Ishikawa (cell line): ENCODE measurements around the gene ZBTB1.

ENCODE experiments used
- CEBPB ChIP-seq: IDR thresholded peaks from 2 replicates; pipeline ENCODE4 v1.6.1; 2012
- CREB1 ChIP-seq: IDR thresholded peaks from 2 replicates; pipeline ENCODE4 v1.6.1; 2012; ENCODE audit warnings: low read depth
- EGR1 ChIP-seq: IDR thresholded peaks from 2 replicates; pipeline ENCODE4 v1.6.1; 2012
- EP300 ChIP-seq: IDR thresholded peaks from 2 replicates; pipeline ENCODE4 v1.6.1; 2012; ENCODE audit warnings: borderline replicate concordance
- FOXM1 ChIP-seq: IDR thresholded peaks from 2 replicates; pipeline ENCODE4 v1.6.1; 2012; ENCODE audit warnings: low read depth, borderline replicate concordance
- NFIC ChIP-seq: IDR thresholded peaks from 2 replicates; pipeline ENCODE4 v1.6.1; 2012
- RAD21 ChIP-seq: IDR thresholded peaks from 2 replicates; pipeline ENCODE4 v1.6.1; 2012; ENCODE audit warnings: low read depth
- TAF1 ChIP-seq: IDR thresholded peaks from 2 replicates; pipeline ENCODE4 v1.6.1; 2012; ENCODE audit warnings: low read depth, mild to moderate bottlenecking
- TCF12 ChIP-seq: IDR thresholded peaks from 2 replicates; pipeline ENCODE4 v1.6.1; 2012; ENCODE audit warnings: low read depth
- TEAD4 ChIP-seq: IDR thresholded peaks from 2 replicates; pipeline ENCODE4 v1.6.1; 2012
- YY1 ChIP-seq: IDR thresholded peaks from 2 replicates; pipeline ENCODE4 v1.6.1; 2012; ENCODE audit warnings: low read depth
- ZBTB7A ChIP-seq: IDR thresholded peaks from 2 replicates; pipeline ENCODE4 v1.6.1; 2012; ENCODE audit warnings: low read depth
- TF ChIP-seq, protein P1 (sequence below): IDR thresholded peaks from 2 replicates; pipeline ENCODE4 v1.6.1; 2012; ENCODE audit warnings: low read depth, mild to moderate bottlenecking
- TF ChIP-seq, protein P2 (sequence below): IDR thresholded peaks from 2 replicates; pipeline ENCODE4 v1.6.1; 2012
- TF ChIP-seq, protein P3 (sequence below): IDR thresholded peaks from 2 replicates; pipeline ENCODE4 v1.6.1; 2012

Gene ZBTB1

DNA sequence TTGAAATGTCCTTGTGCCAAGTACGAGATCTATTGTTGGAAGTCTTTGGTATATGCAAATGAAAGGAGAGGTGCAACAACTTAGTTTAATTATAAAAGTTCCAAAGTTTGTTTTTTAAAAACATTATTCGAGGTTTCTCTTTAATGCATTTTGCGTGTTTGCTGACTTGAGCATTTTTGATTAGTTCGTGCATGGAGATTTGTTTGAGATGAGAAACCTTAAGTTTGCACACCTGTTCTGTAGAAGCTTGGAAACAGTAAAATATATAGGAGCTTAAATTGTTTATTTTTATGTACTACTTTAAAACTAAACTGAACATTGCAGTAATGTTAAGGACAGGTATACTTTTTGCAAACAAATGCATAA is 38.2 kb downstream of the ZBTB1 start:
- TF ChIP-seq, protein P1, sequence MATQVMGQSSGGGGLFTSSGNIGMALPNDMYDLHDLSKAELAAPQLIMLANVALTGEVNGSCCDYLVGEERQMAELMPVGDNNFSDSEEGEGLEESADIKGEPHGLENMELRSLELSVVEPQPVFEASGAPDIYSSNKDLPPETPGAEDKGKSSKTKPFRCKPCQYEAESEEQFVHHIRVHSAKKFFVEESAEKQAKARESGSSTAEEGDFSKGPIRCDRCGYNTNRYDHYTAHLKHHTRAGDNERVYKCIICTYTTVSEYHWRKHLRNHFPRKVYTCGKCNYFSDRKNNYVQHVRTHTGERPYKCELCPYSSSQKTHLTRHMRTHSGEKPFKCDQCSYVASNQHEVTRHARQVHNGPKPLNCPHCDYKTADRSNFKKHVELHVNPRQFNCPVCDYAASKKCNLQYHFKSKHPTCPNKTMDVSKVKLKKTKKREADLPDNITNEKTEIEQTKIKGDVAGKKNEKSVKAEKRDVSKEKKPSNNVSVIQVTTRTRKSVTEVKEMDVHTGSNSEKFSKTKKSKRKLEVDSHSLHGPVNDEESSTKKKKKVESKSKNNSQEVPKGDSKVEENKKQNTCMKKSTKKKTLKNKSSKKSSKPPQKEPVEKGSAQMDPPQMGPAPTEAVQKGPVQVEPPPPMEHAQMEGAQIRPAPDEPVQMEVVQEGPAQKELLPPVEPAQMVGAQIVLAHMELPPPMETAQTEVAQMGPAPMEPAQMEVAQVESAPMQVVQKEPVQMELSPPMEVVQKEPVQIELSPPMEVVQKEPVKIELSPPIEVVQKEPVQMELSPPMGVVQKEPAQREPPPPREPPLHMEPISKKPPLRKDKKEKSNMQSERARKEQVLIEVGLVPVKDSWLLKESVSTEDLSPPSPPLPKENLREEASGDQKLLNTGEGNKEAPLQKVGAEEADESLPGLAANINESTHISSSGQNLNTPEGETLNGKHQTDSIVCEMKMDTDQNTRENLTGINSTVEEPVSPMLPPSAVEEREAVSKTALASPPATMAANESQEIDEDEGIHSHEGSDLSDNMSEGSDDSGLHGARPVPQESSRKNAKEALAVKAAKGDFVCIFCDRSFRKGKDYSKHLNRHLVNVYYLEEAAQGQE: no peak

DNA sequence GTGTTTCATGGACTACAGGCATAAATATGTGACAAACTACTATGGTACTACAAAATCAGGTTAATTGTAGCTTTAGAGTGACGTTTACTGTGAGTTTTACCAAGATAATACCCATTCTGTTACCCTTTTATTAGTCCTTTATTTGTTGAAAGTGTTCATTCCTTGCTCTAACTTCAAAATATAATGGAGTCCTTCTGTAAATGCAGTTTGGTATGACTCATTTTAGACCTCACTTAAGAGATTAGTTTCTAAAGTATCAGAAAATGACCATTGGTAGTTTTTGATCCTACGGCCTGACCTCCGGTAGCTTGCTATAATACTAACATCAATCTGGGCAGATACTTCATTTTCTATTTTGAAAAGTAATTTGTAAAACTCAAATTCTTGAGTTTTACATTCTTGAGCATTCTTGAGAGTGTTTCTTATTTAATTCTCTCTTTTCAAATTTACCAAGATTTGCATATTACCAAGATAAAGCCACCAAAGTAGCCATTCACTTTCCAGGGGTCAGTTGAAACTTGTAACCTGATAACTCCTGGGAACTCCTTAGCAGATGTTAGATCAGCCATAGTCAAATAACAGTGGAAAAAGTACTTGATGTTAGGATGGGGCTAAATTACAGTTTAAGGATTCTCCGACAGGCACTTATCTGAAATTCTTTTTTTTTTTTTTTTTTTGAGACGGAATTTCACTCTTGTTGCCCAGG is 40.2 kb downstream of the ZBTB1 start:
- no peak for TF ChIP-seq EP300
- TF ChIP-seq, protein P2, sequence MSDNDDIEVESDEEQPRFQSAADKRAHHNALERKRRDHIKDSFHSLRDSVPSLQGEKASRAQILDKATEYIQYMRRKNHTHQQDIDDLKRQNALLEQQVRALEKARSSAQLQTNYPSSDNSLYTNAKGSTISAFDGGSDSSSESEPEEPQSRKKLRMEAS: no peak
- TF ChIP-seq CREB1: no peak
- no peak for TF ChIP-seq ZBTB7A
- TF ChIP-seq, protein P3, sequence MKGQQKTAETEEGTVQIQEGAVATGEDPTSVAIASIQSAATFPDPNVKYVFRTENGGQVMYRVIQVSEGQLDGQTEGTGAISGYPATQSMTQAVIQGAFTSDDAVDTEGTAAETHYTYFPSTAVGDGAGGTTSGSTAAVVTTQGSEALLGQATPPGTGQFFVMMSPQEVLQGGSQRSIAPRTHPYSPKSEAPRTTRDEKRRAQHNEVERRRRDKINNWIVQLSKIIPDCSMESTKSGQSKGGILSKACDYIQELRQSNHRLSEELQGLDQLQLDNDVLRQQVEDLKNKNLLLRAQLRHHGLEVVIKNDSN: no peak
- TF ChIP-seq EGR1: no peak

DNA sequence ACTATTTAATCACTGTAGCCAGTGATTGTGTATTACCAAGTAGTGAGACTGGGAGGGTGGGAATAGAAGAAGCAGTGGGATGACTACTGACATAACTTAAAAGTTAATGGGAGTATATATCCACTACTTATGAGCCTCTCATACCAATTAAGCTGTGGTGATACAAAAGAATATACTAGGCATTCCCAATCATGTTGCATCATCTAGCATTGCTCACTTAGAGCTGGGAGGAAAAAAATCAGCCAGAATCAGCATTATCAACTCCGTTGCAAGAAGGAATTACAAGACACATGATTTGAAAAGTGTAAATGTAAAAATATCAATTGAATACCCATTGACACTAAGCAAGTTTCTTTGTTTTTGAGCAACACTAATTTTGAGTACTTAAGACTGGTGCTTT is 44.4 kb downstream of the ZBTB1 start:
- TF ChIP-seq CEBPB: no peak
- TF ChIP-seq EP300: no peak
- TF ChIP-seq RAD21: no peak
- TF ChIP-seq, protein P1: no peak
- TF ChIP-seq, protein P3: no peak
- no peak for TF ChIP-seq FOXM1
- TF ChIP-seq, protein P2: no peak
- no peak for TF ChIP-seq TEAD4
- TF ChIP-seq NFIC: no peak
- no peak for TF ChIP-seq CREB1
- TF ChIP-seq ZBTB7A: no peak
- no peak for TF ChIP-seq TAF1
- no peak for TF ChIP-seq EGR1
- no peak for TF ChIP-seq TCF12
- no peak for TF ChIP-seq YY1

DNA sequence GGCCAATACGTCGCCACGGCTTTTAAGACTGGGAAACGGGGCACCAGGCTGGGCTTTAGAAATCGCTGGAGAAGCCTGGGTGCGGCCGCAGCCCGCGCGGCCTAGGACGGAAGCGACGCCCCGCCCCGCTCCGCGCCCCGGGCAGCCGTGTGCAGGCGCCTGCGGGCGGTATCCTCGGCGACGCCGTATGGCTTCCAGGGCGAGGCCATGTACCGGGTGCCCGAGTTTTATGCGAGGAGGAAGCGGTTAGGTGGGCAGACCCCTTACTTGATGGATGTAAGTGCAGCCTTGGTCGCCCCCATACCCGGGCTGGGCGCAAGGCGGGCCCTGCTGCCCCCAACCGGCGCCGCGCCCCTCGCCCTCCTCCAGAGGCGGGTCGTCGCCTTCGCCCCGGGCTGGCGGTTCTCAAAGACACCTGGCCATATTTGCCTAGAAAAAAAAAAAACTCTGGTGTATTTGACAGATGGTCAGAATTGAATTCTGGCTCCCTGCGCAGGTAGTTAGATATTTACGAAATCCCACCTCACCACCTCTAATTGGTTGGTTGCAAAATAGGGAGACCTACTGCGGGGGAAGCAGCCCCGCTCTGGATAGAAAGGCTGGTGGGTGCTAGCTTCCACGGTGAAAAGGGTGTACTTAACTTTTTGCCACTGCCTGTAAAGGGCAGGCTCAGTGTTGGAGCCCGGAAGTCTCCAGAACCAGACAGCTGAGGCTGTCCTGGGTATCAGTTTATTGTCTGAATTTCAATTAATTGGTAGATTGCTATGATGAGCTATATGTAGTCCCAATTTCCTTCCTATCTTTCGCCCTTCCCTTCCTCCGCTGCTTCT is 45.4 kb downstream of the ZBTB1 start, which contains the start of gene PPP1R36:
TSS of gene PPP1R36 (plus strand) at position 171 of the 830 bp plus-strand sequence. CDS start at position 208, 37 bp downstream.
- TF ChIP-seq, protein P2: no peak
- TF ChIP-seq CREB1 (no peak), EGR1 (no peak), FOXM1 (no peak), NFIC (no peak), CEBPB (no peak), TCF12 (no peak), EP300 (no peak), TEAD4 (no peak), YY1 (no peak), RAD21 (no peak), ZBTB7A (no peak)
- TF ChIP-seq, protein P1: no peak
